ENCODE results near the gene ATP5ME.

The ATP5ME gene

DNA sequence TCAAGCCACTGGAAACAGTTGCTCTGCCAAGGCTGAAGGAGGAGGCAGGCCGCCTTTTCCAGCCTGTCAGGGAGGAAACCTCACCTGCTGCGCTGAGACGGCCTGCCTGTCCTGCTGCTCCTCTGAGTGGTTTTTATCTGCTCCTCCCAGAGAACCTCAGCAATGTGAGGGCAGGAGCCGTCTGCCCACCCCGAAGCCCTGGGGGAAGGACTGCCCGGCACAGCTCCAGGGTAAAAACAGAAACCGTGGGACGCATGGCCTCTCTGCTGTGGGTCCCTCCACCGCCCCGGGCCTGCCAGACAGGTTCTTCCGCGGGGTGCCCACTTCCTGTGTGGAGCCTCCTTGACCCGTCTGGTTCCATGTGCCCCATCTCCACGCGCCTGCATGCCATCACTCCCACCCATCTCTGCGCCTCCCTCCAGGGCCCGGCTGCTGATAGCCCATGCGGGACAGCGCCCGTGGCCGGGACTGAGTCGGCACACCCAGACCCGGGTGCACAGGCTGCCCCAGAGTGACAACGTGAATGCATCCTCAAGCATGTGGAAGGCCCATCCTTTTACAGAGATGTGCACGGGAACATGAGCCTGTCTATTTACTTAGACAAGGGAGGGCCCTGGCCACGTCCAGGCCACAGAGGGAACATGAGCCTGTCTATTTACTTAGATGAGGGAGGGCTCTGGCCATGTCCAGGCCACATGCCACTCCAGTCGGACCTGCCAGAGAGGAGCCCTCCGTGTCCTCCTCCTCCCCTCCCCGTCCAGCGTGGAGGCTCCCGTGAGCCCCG, 18.9 kb upstream of the ATP5ME start:
- Histone ChIP-seq H3K36me3 (ENCODE audit: insufficient read depth, low read length) (no peaks in the 10 kb centered on the region; the same call in 1 of the 2 replicates), H4K20me1 (ENCODE audit: insufficient read depth, low read length) (no peaks in the 10 kb centered on the region), H3K79me2 (ENCODE audit: insufficient read depth, low read length) (no peaks in the 10 kb centered on the region), H3K27ac (ENCODE audit: low read depth, low read length, poor library complexity, severe bottlenecking) (no peak overlapping the region), H3K27me3 (ENCODE audit: insufficient read depth, low read length) (no peaks in the 10 kb centered on the region), H3K9me2 (ENCODE audit: low read depth, low read length) (no peaks in the 10 kb centered on the region), H3K4me3 (ENCODE audit: low read depth, low read length, poor library complexity, severe bottlenecking) (no peak overlapping the region), H3K4me2 (ENCODE audit: low read length) (no peak overlapping the region), H3F3A (ENCODE audit: insufficient read depth, low read length) (no peaks in the 10 kb centered on the region), H3K9ac (ENCODE audit: low read length) (no peak overlapping the region), H3K9me3 (ENCODE audit: low read length) (no peaks in the 10 kb centered on the region), H2AFZ (ENCODE audit: low read length) (no peak overlapping the region), H3K4me1 (ENCODE audit: insufficient read depth, low read length, severe bottlenecking) (no peaks in the 10 kb centered on the region)
- TF ChIP-seq CTCF (IDR thresholded peaks at IDR 0.05; ENCODE audit: low read length): no peak
- TF ChIP-seq EZH2 (IDR thresholded peaks at IDR 0.05; ENCODE audit: borderline replicate concordance, low read length): no peak

DNA sequence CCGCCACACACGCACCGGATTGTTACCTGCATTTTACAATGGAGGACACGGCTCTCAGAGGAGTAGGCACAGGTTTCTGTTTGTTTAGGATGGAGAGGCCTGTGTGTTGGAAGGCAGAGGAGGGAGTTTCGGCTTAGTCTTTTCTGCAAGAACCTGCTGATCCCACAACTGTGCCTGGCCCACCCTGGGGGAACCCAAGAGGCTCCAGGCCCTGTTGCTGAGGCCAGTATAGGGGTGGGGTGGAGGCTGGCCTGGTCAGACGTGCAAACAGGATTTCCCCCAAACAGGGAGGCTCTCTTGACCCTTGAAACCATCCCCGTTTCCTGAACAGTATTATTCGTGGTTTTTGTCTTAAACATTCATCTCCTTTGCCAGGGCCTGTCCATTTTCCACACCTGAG, 15.6 kb upstream of the ATP5ME start:
- Histone ChIP-seq H3K9me2 (ENCODE audit: low read depth, low read length) (no peaks in the 10 kb centered on the region), H3K79me2 (ENCODE audit: insufficient read depth, low read length) (no peaks in the 10 kb centered on the region), H3K4me1 (ENCODE audit: insufficient read depth, low read length, severe bottlenecking) (no peaks in the 10 kb centered on the region), H3F3A (ENCODE audit: insufficient read depth, low read length) (no peaks in the 10 kb centered on the region), H3K4me2 (ENCODE audit: low read length) (no peak overlapping the region), H3K27ac (ENCODE audit: low read depth, low read length, poor library complexity, severe bottlenecking) (no peak overlapping the region), H3K27me3 (ENCODE audit: insufficient read depth, low read length) (no peaks in the 10 kb centered on the region), H2AFZ (ENCODE audit: low read length) (no peak overlapping the region), H4K20me1 (ENCODE audit: insufficient read depth, low read length) (no peaks in the 10 kb centered on the region), H3K36me3 (ENCODE audit: insufficient read depth, low read length) (no peaks in the 10 kb centered on the region), H3K4me3 (ENCODE audit: low read depth, low read length, poor library complexity, severe bottlenecking) (no peak overlapping the region), H3K9ac (ENCODE audit: low read length) (no peak overlapping the region), H3K9me3 (ENCODE audit: low read length) (no peaks in the 10 kb centered on the region)
- TF ChIP-seq EZH2 (IDR thresholded peaks at IDR 0.05; ENCODE audit: borderline replicate concordance, low read length) (no peak), CTCF (IDR thresholded peaks at IDR 0.05; ENCODE audit: low read length) (no peak)

GRCh38 chr4:688854-689681, 15.0 kb upstream of the ATP5ME start, which contains the start of gene SLC49A3:
TSS of gene SLC49A3 (minus strand) at chr4:689151. CDS start at chr4:689127, 24 bp downstream.
- H3K4me2 ChIP-seq (ENCODE audit: low read length): no peak within 1 kb of the TSS

More at GRCh38 chr4:688854-689681, 15.0 kb upstream of the ATP5ME start, which contains the start of gene SLC49A3:
- H3F3A ChIP-seq (ENCODE audit: insufficient read depth, low read length): no peaks in the 10 kb centered on the region
- no peak within 1 kb of the TSS for H3K27ac ChIP-seq (ENCODE audit: low read depth, low read length, poor library complexity, severe bottlenecking)
- no peak within 1 kb of the TSS for H2AFZ ChIP-seq (ENCODE audit: low read length)
- H3K9ac ChIP-seq (ENCODE audit: low read length): no peak within 1 kb of the TSS
- no peaks in the 10 kb centered on the region for H3K36me3 ChIP-seq (ENCODE audit: insufficient read depth, low read length)
- H3K27me3 ChIP-seq (ENCODE audit: insufficient read depth, low read length): no peaks in the 10 kb centered on the region
- no peak within 1 kb of the TSS for H3K4me3 ChIP-seq (ENCODE audit: low read depth, low read length, poor library complexity, severe bottlenecking)
- no peaks in the 10 kb centered on the region for H3K9me2 ChIP-seq (ENCODE audit: low read depth, low read length)
- no peaks in the 10 kb centered on the region for H3K4me1 ChIP-seq (ENCODE audit: insufficient read depth, low read length, severe bottlenecking)
- no peaks in the 10 kb centered on the region for H3K79me2 ChIP-seq (ENCODE audit: insufficient read depth, low read length)
- H4K20me1 ChIP-seq (ENCODE audit: insufficient read depth, low read length): no peaks in the 10 kb centered on the region
- no peak for TF ChIP-seq EZH2 (IDR thresholded peaks at IDR 0.05; ENCODE audit: borderline replicate concordance, low read length)
- no peak for TF ChIP-seq CTCF (IDR thresholded peaks at IDR 0.05; ENCODE audit: low read length)
- no peaks in the 10 kb centered on the region for H3K9me3 ChIP-seq (ENCODE audit: low read length)

Measured in OCI-LY1 (cell line).